ENCODE data around the gene DSCAM. TPM values are rescaled to one million over a fixed set of nuclear protein-coding genes. Genes with fewer than 3 reads are reported as not detected.

Gene DSCAM
- total RNA-seq, 1 experiment from 2014 or later = not detected

DNA sequence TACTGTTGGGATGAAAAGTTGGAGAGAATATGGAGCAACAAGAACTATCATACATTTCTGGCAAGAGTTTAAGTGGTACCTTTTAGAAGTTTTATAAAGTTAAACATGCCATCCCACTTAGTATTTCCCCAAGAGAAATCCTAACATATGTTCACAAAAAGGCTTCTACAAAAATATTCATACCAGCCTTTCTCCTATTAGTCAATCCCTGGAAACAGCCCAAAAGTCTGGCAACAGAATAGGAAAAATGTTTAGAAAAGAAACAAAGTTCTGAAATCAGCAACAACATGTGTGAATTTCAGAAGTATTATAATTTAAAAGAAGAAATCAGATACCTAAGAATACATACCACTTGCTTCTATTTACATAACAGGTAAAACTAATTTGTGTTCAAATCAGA is 271.0 kb downstream of the DSCAM start:
- Histone ChIP-seq H3K4me1 (ENCODE audit: control insufficient read depth in 1 of 2, insufficient read depth in 2 of 2, low read length in 2 of 2) (no peaks in the 10 kb centered on the region), H3K36me3 (ENCODE audit: control insufficient read depth in 1 of 2, insufficient read depth in 2 of 2, low read length in 2 of 2) (no peaks in the 10 kb centered on the region), H3K9me2 (ENCODE audit: insufficient read depth) (no peaks in the 10 kb centered on the region), H3K9ac (ENCODE audit: low read length) (no peak overlapping the region), H3K27me3 (ENCODE audit: insufficient read depth, low read length) (no peaks in the 10 kb centered on the region), H3K4me2 (ENCODE audit: low read length) (no peak overlapping the region), H4K20me1 (ENCODE audit: insufficient read depth) (no peaks in the 10 kb centered on the region), H3K4me3 (replicated peaks in 1 of 2; ENCODE audit: low read depth in 1 of 2, low read length in 2 of 2) (no peak overlapping the region), H3K9me3 (ENCODE audit: control insufficient read depth in 1 of 2, insufficient read depth in 1 of 2, low read depth in 1 of 2, low read length in 2 of 2) (peaks cover 10 to 11% of the 10 kb centered on the region in 2 experiments; a peak in 2 of 4 replicates), H3K27ac (ENCODE audit: low read depth, low read length) (no peak overlapping the region), H2AFZ (ENCODE audit: low read depth, low read length, poor library complexity, severe bottlenecking) (no peak overlapping the region), H3K79me2 (ENCODE audit: insufficient read depth, low read length) (no peaks in the 10 kb centered on the region)
- ChIA-PET RAD21 (ENCODE audit: low non-redundant PET in 1 of 2, low total read pairs in 2 of 2, uncharacterized antibody in 2 of 2, unreplicated experiment in 2 of 2) (no interaction called here), POLR2A (no interaction called here), CTCF (no interaction called here)
- intact Hi-C loops (cut with micrococcal nuclease) = no loop called here
- no TSS peak for BruUV-seq (replicated peaks)
- DNase-seq (ENCODE audit: low read depth, low spot score) (no peak), ATAC-seq (no peak)
- TF ChIP-seq EGR1 (IDR thresholded peaks at IDR 0.05; ENCODE audit: low read depth) = no peak
- no peak for TF ChIP-seq ZBTB33 (IDR thresholded peaks at IDR 0.05; ENCODE audit: extremely low read depth, insufficient replicate concordance, low read length)
- TF ChIP-seq SP1 (IDR thresholded peaks at IDR 0.05; ENCODE audit: low read depth) = no peak
- no peak for TF ChIP-seq EZH2 (IDR thresholded peaks at IDR 0.05)
- TF ChIP-seq CBX3 (IDR thresholded peaks at IDR 0.05; ENCODE audit: low read depth) = no peak
- TF ChIP-seq ZFX (IDR thresholded peaks at IDR 0.05) = no peak
- TF ChIP-seq ZNF274 (IDR thresholded peaks at IDR 0.05; ENCODE audit: low read depth, low read length) = no peak
- TF ChIP-seq, protein P1, sequence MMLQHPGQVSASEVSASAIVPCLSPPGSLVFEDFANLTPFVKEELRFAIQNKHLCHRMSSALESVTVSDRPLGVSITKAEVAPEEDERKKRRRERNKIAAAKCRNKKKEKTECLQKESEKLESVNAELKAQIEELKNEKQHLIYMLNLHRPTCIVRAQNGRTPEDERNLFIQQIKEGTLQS (IDR thresholded peaks at IDR 0.05) = no peak
- TF ChIP-seq CEBPB (IDR thresholded peaks at IDR 0.05; ENCODE audit: low read depth) = no peak
- no peak for TF ChIP-seq SIN3A (IDR thresholded peaks at IDR 0.05; ENCODE audit: low read depth)
- TF ChIP-seq, protein P2, sequence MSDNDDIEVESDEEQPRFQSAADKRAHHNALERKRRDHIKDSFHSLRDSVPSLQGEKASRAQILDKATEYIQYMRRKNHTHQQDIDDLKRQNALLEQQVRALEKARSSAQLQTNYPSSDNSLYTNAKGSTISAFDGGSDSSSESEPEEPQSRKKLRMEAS (IDR thresholded peaks at IDR 0.05) = no peak
- no peak for TF ChIP-seq CTCF (IDR thresholded peaks at IDR 0.05 in 2 of 3, conservative IDR thresholded peaks at IDR 0.05 in 1 of 3; ENCODE audit: borderline replicate concordance in 1 of 3, insufficient read depth in 1 of 3, low read depth in 2 of 3, low read length in 2 of 3)
- TF ChIP-seq FOSL1 (IDR thresholded peaks at IDR 0.05; ENCODE audit: low read depth) = no peak
- TF ChIP-seq POLR2A (IDR thresholded peaks at IDR 0.05; ENCODE audit: borderline replicate concordance, extremely low read depth, insufficient read depth, insufficient read length) = no peak
- no peak for TF ChIP-seq ELF1 (IDR thresholded peaks at IDR 0.05; ENCODE audit: borderline replicate concordance, low read depth)
- no peak for TF ChIP-seq SRF (IDR thresholded peaks at IDR 0.05; ENCODE audit: low read depth)
- TF ChIP-seq RAD21 (IDR thresholded peaks at IDR 0.05; ENCODE audit: low read depth) = no peak
- TF ChIP-seq EZH2phosphoT487 (IDR thresholded peaks at IDR 0.05; ENCODE audit: borderline replicate concordance) = no peak

Measured in HCT116 (cell line).